ENCODE results near the gene CAV2. TPM values are rescaled to one million over a fixed set of nuclear protein-coding genes. Genes with fewer than 3 reads are reported as not detected.

The CAV2 gene
- total RNA-seq, 2 experiments from 2014 or later: not detected

DNA sequence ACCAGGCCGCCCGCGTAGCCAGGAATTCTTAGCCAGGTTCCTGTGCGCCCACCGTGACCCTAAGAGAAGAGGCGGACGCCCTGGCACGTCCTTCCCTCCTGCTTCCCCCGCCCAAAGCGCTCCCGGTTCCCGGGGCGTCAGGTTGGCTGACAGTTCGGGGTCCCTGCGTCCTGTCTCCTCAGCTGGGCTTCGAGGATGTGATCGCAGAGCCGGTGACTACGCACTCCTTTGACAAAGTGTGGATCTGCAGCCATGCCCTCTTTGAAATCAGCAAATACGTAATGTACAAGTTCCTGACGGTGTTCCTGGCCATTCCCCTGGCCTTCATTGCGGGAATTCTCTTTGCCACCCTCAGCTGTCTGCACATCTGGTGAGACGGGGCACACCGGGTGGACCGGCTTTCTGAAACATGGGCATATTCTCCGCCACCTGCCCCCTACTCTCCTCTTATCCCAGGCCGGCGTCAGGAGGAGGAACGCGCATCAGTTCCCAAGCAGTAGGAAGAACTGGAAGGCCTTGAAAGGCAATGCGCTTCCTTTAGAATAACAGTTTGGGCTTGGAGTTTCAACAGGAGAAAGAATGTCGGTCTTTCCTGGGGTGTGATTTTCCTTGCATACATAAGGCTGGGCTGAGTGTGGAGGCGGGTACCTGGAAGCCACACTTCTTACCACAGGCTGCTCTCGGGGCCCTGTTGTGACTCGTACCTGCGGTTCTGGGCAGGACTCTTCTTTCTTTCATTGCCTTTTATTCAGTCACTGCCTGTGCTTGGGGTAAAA lies 728 bp downstream of the CAV2 start:
- CTCF ChIA-PET (ENCODE audit: unreplicated experiment): no interaction called here

DNA sequence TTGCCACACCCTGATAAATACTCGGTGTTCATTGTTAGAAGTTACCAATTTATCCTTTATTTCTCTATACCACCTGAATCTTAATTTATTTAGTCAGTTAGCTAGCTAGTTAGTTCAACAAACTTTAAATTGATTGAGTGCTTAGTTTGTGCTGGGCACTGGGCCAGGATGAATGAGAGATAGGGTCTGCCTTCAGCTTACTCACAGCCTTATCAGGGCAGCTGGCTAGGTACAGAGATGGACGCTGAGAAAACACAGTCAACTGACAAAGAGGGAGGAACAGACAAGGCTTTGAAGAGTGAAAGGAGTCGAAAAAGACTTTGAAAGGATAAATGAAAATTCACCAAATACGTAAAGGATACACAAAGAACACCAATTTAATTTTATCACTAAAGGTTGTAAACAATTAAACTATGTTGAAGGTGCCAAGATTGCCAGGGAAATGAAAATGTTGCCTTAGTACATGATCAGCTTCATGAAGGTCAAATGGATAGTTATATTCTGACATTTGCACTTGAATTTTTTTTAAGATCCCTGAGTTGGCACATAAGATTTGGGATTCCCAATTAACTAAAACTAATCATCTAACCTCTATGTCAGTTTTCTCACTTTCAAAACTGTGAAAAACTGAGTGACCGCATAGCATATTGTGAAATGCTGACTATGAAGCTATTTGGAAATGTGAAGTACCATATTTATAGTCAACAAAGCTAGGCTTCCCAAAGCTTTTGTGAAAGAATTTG lies 2.1 kb downstream of the CAV2 start:
- POLR2A ChIA-PET: interaction anchor here (0.5 to 1.1 kb wide), 2 partner anchors 12 to 13 kb away, joined by 3 read pairs; no protein-coding TSS in a partner anchor

More for the DNA sequence above, 728 bp downstream of the CAV2 start:
- Histone ChIP-seq H3K9me2 (ENCODE audit: insufficient read depth, low read length) (no peaks in the 10 kb centered on the region), H3K27ac (ENCODE audit: low read depth, low read length, poor library complexity, severe bottlenecking) (no peak overlapping the region), H3K4me1 (ENCODE audit: insufficient read depth, low read length, poor library complexity, severe bottlenecking) (no peaks in the 10 kb centered on the region), H3K9me3 (ENCODE audit: low read length) (no peaks in the 10 kb centered on the region), H3K4me2 (ENCODE audit: low read length) (no peak overlapping the region), H4K20me1 (ENCODE audit: insufficient read depth, low read length) (no peaks in the 10 kb centered on the region), H3K36me3 (ENCODE audit: insufficient read depth, low read length) (no peaks in the 10 kb centered on the region), H3K4me3 (ENCODE audit: low read depth, low read length, poor library complexity, severe bottlenecking) (no peak overlapping the region), H2AFZ (ENCODE audit: low read length) (no peak overlapping the region), H3K79me2 (ENCODE audit: insufficient read depth, low read depth, low read length) (no peaks in the 10 kb centered on the region)
- TF ChIP-seq EZH2phosphoT487 (IDR thresholded peaks at IDR 0.05; ENCODE audit: borderline replicate concordance, low read depth, low read length): no peak
- TF ChIP-seq, protein P1, sequence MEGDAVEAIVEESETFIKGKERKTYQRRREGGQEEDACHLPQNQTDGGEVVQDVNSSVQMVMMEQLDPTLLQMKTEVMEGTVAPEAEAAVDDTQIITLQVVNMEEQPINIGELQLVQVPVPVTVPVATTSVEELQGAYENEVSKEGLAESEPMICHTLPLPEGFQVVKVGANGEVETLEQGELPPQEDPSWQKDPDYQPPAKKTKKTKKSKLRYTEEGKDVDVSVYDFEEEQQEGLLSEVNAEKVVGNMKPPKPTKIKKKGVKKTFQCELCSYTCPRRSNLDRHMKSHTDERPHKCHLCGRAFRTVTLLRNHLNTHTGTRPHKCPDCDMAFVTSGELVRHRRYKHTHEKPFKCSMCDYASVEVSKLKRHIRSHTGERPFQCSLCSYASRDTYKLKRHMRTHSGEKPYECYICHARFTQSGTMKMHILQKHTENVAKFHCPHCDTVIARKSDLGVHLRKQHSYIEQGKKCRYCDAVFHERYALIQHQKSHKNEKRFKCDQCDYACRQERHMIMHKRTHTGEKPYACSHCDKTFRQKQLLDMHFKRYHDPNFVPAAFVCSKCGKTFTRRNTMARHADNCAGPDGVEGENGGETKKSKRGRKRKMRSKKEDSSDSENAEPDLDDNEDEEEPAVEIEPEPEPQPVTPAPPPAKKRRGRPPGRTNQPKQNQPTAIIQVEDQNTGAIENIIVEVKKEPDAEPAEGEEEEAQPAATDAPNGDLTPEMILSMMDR (conservative IDR thresholded peaks at IDR 0.05; ENCODE audit: low read length): no peak
- BruUV-seq (replicated peaks): no TSS peak
- DNase-seq (ENCODE audit: low spot score): no peak
- intact Hi-C loops (cut with micrococcal nuclease; ENCODE audit: unreplicated experiment): no loop called here
- POLR2A ChIA-PET: no interaction called here

More for the DNA sequence above, 2.1 kb downstream of the CAV2 start:
- Histone ChIP-seq H4K20me1 (ENCODE audit: insufficient read depth, low read length) (no peaks in the 10 kb centered on the region), H3K4me3 (ENCODE audit: low read depth, low read length, poor library complexity, severe bottlenecking) (no peak overlapping the region), H3K79me2 (ENCODE audit: insufficient read depth, low read depth, low read length) (no peaks in the 10 kb centered on the region), H3K27ac (ENCODE audit: low read depth, low read length, poor library complexity, severe bottlenecking) (no peak overlapping the region), H3K4me1 (ENCODE audit: insufficient read depth, low read length, poor library complexity, severe bottlenecking) (no peaks in the 10 kb centered on the region), H3K4me2 (ENCODE audit: low read length) (no peak overlapping the region), H3K9me2 (ENCODE audit: insufficient read depth, low read length) (no peaks in the 10 kb centered on the region), H3K36me3 (ENCODE audit: insufficient read depth, low read length) (no peaks in the 10 kb centered on the region), H2AFZ (ENCODE audit: low read length) (no peak overlapping the region), H3K9me3 (ENCODE audit: low read length) (no peaks in the 10 kb centered on the region)
- intact Hi-C loops (cut with micrococcal nuclease; ENCODE audit: unreplicated experiment): no loop called here
- no peak for DNase-seq (ENCODE audit: low spot score)
- TF ChIP-seq EZH2phosphoT487 (IDR thresholded peaks at IDR 0.05; ENCODE audit: borderline replicate concordance, low read depth, low read length): no peak
- TF ChIP-seq, protein P1 (conservative IDR thresholded peaks at IDR 0.05; ENCODE audit: low read length): no peak
- CTCF ChIA-PET (ENCODE audit: unreplicated experiment): no interaction called here
- BruUV-seq (replicated peaks): no TSS peak
